ENCODE data around the gene KAZN.

GRCh38 chr1:14784790-14785773, 186.6 kb downstream of the KAZN start:
- TF ChIP-seq CTCF (conservative IDR thresholded peaks at IDR 0.05 in 1 of 2, IDR thresholded peaks at IDR 0.05 in 1 of 2; ENCODE audit: low read depth in 1 of 2, low read length in 2 of 2) (no peak), EZH2 (IDR thresholded peaks at IDR 0.05; ENCODE audit: low read length, missing control alignments) (no peak)

Data from fibroblast of lung (primary cell).